ENCODE results near the gene TNFRSF4.

- TF ChIP-seq CBFB (IDR thresholded peaks at IDR 0.05; ENCODE audit: low read depth), result no peak
- TF ChIP-seq, protein P1, sequence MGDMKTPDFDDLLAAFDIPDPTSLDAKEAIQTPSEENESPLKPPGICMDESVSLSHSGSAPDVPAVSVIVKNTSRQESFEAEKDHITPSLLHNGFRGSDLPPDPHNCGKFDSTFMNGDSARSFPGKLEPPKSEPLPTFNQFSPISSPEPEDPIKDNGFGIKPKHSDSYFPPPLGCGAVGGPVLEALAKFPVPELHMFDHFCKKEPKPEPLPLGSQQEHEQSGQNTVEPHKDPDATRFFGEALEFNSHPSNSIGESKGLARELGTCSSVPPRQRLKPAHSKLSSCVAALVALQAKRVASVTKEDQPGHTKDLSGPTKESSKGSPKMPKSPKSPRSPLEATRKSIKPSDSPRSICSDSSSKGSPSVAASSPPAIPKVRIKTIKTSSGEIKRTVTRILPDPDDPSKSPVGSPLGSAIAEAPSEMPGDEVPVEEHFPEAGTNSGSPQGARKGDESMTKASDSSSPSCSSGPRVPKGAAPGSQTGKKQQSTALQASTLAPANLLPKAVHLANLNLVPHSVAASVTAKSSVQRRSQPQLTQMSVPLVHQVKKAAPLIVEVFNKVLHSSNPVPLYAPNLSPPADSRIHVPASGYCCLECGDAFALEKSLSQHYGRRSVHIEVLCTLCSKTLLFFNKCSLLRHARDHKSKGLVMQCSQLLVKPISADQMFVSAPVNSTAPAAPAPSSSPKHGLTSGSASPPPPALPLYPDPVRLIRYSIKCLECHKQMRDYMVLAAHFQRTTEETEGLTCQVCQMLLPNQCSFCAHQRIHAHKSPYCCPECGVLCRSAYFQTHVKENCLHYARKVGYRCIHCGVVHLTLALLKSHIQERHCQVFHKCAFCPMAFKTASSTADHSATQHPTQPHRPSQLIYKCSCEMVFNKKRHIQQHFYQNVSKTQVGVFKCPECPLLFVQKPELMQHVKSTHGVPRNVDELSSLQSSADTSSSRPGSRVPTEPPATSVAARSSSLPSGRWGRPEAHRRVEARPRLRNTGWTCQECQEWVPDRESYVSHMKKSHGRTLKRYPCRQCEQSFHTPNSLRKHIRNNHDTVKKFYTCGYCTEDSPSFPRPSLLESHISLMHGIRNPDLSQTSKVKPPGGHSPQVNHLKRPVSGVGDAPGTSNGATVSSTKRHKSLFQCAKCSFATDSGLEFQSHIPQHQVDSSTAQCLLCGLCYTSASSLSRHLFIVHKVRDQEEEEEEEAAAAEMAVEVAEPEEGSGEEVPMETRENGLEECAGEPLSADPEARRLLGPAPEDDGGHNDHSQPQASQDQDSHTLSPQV (IDR thresholded peaks at IDR 0.05), result no peak
- TF ChIP-seq, protein P2, sequence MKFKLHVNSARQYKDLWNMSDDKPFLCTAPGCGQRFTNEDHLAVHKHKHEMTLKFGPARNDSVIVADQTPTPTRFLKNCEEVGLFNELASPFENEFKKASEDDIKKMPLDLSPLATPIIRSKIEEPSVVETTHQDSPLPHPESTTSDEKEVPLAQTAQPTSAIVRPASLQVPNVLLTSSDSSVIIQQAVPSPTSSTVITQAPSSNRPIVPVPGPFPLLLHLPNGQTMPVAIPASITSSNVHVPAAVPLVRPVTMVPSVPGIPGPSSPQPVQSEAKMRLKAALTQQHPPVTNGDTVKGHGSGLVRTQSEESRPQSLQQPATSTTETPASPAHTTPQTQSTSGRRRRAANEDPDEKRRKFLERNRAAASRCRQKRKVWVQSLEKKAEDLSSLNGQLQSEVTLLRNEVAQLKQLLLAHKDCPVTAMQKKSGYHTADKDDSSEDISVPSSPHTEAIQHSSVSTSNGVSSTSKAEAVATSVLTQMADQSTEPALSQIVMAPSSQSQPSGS (IDR thresholded peaks at IDR 0.05; ENCODE audit: low read length), result no peak
- no peak for TF ChIP-seq SPI1 (IDR thresholded peaks at IDR 0.05; ENCODE audit: borderline replicate concordance, insufficient read depth, low read depth, low read length)
- no peak for TF ChIP-seq POLR2A (IDR thresholded peaks at IDR 0.05; ENCODE audit: low read depth, low read length)
- no peak for TF ChIP-seq SMAD1 (IDR thresholded peaks at IDR 0.05; ENCODE audit: low read depth, partially characterized antibody)
- TF ChIP-seq YY1 (IDR thresholded peaks at IDR 0.05; ENCODE audit: low read depth, low read length), result no peak
- TF ChIP-seq ZZZ3 (IDR thresholded peaks at IDR 0.05; ENCODE audit: control insufficient read depth, insufficient read length, low read depth), result no peak
Measured at GRCh38 chr1:1243807-1244191, 29.8 kb upstream of the TNFRSF4 start.
